Activated CD4-positive, alpha-beta T cell treated with anti-CD3 and anti-CD28 coated beads, Interleukin-2, amount 50 U/mL, for 24 hours (primary cell): ENCODE measurements around the gene RAP1B.

Source experiments
- DNase-seq, 2 donors: peaks; one replicate each; pipeline ENCODE4 v3.0.0-alpha.2; 2020; ENCODE audit warnings: low read depth in 1 of 2, low spot score in 1 of 2

Gene RAP1B

DNA sequence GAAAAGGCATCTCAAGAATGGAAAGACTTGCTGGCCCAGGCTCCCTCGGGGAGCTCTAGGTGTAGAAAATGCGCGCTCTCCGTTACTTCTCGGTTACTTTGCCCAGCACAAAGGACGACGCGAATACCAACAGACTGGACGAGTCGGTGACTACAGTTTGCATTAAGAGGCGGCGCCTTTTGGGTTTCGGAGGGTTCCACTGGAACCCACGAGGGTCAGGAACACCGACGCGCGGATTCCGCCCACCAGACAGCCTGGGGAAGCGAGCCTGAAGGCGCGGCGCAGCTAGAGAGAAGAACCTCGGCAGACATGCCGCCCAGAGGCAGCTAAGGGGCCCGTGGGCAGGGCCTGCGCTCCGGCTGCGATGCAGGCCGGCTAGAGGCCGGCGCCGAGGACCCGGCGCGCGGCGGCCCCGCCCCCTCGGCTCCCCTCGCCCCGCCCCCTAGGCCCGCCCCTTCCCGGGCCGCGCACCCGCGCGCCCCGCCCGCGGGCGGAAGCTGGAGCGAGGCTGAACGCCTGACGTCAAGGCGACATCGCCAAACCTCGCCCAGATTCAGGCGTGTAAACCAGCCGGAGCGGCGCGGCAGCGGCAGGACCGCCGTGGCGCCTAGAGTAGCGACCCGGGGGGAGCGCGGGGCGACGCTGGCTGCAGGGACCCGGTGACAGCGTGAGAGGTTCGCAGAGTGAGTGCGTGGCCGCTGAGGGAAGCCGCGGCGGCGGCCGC is at the start of gene RAP1B:
TSS of gene RAP1B (plus strand) at position 530 of the 724 bp plus-strand sequence. CDS start 37,826 bp downstream, outside the sequence.
- DNase-seq = peak; percentile 82 to 84

DNA sequence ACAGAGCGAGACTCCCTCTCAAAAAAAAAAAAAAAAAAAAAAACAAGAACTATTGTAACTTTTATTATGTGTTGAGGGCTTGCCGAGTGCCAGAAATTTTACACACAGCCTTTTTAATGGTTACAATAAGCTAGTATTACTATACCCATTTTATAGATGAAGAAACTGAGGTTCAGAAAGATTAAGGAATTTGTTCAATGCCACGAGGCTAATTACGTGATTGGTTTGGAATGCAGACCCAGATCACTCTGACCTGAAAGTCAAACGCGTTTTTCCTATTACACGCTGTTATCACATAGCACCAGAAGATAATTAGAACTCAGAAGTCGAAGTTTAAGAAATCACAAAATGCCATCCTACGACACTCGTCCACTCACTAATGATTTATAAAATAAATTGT is 48.9 kb upstream of the RAP1B start:
- DNase-seq = no peak

DNA sequence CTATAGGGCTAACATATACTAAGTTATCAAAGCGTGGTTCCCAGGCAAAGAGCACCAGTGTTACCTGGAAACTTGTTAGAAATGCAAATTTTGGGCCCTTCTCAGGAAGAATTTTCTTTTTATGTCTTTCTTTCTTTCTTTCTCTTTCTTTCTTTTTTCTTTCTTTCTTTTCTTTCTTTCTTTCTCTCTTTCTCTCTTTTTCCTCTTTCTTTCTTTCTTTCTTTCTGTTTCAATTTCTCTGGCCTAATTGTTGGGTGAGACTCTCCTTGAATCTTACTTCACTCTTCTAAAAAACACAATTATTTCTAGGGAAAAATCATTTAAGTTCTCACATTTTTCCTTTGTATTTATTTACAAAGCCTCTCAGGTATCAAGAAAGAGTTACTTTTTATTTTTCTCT is 46.5 kb upstream of the RAP1B start:
- no peak for DNase-seq

DNA sequence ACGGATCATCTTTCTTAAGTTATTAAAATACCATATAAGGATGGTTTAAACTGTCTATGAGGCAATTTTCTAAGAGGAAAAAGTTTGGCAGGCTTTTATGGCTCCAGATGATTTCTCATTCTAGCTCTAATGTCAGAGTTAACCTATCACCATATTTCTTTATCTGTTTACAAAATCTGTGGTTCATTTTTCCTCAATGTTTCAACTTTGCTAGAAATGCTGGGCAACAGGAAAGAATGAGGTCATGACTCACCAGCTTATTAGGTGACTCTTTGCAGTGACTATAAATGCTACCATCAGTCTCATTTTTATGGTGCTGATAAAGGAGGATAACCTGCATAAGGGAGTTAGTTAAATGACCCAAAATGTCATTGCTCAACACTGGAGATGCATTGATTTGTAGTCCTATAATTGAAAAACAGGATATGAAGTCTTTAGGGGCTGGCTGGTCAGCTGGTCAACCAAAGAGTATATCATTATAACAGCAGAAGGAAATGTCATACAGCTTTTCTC is 45.3 kb upstream of the RAP1B start:
- no peak for DNase-seq

DNA sequence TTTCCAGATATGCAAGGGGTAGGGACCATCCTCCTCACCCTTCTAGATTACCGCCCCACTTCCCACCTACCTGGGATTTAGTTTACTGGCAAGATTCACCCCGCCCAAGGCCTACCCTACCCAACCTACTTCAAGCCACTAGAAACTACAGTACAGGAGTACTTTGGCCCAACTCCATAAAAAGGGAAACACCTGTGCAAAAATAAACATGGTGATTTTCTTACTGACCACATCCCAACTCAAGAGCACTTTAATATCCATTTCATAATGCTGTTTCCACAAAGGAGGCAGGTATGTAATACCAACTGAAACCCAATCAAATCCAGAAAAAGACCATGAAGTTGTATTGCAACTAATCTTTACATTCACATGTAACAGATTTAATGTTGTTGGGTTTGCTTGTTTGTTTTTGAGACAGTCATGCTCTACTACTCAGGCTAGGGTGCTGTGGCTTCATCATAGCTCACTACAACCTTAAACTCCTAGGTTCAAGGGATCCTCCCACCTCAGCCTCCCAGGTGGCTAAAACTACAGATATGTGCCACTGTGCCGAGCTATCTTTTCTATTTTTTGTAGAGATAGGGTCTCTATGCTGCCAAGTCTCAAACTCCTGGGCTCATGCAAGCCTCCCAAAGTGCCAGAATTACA is 41.7 kb upstream of the RAP1B start:
- DNase-seq = no peak

DNA sequence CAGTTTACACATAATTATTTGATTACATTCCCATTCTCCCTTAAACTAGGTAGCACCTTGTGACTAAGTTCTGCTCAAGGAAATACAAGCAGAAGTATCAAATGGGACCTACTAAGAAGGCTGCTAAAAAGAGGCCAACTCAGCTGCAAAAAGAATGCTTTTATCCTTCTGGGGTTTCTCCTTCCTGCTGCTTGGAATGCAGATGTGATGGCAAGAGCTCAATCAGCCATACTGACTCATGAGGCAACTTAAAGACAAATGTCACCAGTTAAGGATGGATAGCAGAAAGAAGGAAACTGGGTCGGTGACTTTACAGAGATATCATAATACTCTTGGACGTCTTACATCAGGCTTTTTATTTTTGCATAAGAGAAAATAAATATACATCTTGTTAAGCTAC is 38.0 kb upstream of the RAP1B start:
- no peak for DNase-seq

DNA sequence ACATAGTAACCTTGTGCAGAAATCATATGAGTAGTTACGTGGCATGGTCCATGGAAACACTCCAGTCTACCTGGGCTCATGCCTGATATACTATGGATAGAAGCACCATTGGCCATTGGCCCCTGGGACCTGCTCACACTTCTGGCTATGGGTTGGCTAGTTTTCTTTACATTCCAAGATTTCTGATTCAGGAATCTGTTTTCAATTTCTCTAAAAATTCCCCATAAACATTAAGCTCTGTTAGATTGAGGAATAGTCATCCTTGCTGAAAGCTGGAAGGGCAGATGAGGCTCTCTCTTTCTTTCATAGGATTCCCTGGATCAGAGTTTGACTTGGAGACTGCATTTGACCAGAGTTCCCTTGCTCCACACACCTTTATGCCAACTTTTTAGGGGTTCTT is 37.3 kb upstream of the RAP1B start:
- no peak for DNase-seq

DNA sequence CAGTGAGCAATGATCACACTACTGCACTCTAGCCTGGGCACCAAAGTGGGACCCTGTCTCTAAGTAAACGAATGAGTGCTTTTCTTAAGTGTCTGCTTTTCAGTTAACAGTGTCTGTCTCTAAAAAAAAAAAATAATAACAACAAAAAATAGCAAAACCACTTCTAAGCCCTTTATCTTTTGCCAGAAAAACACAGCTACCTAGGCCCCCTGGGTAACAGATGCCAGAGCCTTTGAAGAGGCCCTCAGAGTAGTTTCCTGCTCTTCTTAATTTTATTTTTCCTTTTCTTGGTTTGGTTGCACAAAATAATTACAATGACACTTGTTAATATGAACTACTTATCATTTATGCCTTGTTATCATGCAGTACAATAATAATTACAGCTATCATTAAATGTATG is 32.8 kb upstream of the RAP1B start:
- no peak for DNase-seq

DNA sequence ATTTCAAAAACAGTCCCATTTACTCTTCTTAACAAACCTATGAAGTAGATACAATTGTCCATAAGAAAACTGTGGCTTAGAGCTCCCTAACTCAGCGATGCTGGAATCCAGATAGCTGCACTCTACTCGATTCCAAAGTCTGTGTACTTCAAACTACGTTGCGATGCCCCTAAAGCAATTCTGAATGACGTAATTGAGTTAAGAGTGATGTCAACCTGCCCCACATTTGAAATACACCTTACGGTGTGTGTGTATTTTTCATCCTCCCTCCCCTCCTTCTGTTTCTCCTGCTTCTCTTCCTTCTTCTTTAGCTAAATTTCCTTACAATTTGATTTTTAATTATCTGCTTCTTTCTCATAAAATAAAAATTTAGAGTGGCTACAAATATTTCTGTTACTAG is 31.9 kb upstream of the RAP1B start:
- DNase-seq = no peak

DNA sequence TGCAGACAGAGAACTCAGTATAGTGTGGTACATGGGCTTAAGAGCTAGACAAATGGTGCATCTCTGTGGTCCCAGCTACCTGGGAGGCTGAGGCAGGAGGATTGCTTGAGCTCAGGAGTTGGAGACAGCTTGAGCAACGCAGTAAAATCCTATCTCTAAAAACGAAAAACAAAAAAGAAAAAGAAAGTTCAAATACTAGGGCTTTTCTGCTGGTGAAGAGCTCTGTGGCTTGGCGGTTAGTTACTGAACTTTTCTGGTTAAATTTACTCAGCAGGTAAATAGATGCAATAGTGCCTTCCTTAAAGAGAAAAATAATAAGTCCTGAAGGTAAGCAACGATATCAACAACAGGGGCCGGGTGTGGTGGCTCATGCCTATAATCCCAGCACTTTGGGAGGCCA is 31.4 kb upstream of the RAP1B start:
- no peak for DNase-seq

DNA sequence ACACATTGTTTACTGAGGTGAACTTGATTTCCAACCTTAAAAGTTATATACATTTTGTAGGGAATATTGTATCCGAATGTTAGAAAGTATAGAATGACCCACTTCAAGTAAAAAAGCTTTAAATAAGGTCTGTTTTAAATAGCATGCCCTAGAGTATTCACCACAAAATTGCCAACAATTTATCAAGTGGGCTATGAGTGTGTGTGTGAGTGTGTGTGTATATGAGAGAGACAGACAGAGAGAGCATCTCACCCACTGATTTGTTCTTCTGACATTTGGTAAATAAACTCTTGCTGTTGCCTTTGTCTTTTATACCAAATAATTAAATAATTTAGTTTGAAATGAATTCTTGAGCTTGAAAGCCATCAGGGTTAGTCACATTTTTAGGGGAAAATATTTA is 29.8 kb upstream of the RAP1B start:
- no peak for DNase-seq

DNA sequence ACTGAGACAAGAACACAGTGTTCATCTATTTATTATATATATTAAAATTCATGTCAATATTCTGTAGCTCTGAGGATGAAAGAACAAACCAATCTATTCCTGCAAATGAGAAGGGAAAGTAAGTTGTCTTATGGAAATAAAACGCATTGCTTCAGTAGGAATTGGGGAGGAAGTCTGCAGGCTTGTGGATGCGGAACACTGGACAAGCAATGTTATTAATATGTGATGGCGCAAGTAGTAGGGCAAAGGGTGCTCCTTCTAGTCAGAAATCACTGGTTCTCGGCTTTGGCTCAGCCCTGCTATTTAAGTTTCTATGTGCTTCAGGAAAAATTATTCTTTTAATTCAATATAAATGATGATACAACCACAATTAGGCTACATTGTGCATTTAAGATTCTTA is 28.8 kb upstream of the RAP1B start:
- no peak for DNase-seq

DNA sequence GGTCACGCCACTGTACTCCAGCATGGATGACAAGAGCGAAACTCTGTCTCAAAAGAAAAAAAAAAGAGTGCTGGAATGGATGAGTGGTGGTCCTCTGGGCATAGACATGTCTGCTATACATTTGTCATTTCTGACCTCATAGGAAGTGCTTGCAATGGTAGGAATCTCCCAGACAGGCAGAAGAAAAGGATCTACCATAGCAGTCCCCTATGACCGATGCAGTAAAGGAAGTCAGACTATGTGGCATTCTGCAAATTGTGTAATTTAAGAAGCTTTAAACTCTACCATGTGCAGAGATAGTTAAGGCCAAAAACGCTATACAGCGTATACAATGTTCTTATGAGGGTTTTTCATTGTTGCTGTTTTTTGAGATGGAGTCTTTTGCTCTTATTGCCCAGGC is 24.7 kb upstream of the RAP1B start:
- DNase-seq = no peak

DNA sequence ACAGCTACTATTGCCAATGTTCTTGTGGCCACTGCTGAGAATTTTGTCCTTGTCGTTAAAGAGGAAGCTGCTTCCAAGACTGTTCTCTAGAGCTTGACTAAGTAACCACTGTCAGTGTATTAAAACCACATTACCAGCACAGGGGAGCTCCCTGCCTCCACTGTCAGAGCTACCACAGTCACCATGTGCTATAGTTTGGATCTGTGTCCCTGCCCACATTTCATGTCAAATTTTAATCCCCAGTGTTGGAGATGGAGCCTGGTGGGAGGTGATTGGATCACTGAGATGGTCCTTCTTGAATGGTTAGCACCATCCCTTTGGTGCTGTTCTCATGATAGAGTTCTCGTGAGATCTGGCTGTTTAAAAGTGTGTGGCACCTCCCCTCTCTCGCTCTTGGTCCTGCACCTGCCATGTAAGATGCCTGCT is 23.2 kb upstream of the RAP1B start:
- DNase-seq = peak in 1 of 2 donors; percentile 17

DNA sequence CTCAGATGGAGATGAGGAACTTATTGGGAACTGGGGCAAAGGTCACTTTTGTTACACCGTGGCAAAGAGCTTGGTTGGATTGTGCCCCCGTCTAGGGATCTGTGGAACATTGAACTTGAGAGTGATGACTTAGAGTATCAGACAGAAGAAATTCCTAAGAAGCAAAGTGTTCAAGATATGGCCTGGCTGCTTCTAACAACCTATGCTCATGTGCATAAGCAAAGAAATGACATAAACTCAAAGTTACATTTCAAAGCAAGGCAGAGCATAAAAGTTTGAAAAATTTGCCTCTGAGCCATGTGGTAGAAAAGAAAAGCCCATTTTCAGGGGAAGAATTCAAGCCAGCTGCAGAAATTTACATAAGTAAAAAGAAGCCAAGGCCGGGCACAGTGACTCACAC is 21.5 kb upstream of the RAP1B start:
- no peak for DNase-seq

DNA sequence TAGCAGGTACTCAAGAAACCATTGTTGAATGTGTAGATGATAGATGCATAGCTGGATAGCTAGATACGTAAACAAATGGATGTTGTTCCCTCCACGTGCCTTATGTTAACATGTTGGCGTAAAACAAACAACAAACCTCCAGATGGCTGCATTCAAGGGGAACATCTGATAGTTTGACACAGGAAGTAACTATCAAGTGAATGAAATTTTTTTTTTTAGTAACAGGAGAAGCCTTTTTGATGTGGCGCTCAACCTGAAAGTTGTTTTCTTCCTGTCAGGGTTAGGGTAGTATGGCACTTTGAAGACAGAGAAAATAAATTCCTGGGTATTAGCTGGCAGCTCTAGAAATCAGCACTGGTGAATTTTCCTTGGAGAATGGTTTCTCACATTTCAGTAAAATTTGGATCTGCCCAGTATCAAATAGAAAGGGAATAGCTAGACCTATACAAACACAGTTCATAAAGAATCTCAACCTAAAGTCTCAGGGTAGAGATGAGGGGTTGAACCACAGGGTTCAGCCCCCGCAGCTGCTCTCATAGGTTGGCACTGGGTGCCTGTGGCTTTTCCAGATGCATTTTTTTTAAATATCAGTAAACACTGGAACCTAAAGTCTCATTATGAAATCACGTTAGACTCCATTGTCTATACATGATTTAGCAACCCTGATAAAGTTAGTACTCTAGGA is 18.8 kb upstream of the RAP1B start:
- DNase-seq = no peak

DNA sequence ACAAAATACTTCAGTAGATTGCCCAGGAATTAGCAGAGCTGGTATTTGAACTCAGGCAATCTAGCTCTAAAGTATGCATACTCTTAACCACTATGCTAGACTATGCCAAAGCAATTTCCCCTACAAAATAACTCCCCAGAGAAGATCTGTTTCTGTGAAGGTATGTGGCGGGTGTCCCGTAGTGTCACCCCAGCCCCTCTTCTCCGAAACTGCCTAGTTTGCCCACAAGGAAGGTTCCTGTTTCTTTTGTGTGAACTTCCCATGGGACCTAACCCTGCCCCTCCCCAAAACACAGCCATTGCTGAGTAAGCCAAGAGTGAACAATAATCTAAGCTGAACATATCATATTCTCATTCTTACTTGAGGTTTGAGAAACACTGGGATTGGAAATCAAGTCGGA is 15.5 kb upstream of the RAP1B start:
- no peak for DNase-seq

DNA sequence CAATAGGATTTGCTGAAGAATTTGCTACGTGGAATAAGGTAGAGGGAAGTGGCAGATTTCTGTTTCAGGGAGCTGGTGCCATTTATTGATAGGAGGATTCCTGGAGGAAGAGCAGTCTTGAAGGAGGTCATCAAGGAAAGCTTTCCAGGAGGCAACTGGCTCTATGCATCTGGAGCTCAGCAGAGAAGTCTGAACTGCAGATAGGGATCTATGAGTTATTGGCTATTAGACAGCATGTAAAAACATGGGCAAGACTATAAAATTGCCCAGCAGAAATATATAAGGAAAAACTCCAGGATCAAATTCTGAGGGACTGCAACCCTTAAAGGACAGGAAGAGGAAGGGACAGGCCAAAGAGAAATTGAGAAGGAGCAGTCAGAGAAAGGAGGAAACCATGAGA is 8.9 kb upstream of the RAP1B start:
- DNase-seq = no peak

DNA sequence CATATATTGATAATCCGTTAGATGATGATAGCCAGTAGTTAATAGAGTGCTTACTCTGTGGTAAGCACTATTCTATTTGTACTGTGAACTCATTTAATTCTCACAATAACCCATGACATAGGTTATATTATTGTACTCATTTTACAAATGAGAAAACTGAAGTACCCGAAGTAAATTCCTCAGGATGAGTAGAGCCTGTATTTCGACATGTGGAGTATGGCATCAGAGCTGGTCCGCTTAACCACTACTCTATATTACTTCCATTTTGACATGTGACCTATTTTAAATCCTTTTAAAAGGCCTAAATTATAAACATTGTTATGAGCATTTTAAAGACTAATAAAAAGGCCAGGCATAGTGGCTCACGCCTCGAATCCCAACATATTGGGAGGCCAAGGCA is 8.0 kb upstream of the RAP1B start:
- no peak for DNase-seq

DNA sequence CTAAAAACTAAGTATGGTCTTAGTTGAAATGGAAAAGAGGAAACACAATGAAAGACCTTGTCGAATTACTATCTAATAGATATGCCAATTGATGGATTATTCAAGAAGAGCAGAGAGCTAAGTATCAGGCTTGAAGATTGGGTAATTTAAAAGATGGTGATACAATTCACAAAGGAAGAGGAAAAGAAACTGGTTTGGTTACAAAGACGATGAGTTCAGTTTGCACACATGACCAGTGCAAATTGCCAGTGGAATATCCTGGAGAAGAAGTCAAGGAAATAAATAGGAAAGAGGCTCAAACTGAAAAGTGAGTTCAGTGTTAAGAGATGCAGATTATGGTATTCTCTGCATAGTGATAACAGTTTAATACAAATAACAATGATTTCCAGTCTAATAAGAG is 2.5 kb upstream of the RAP1B start:
- DNase-seq = no peak

DNA sequence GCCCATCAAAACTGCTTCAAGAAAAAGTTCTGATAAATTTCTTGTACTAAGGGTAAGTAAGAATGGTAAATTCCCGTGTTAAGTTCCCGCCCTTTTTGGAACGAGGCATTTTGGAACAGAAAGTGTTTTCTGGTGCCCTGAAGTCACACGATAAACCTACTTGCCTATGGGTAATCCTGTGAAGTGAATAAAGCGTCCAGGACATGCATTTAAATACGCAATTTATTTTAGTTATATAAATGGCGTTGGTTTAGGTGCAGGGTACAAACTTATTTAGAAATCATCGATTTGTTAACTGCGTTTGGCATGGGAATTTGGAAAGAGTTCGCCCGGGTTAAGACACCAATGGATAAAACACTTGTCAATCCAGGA is 715 bp upstream of the RAP1B start:
- DNase-seq = no peak

DNA sequence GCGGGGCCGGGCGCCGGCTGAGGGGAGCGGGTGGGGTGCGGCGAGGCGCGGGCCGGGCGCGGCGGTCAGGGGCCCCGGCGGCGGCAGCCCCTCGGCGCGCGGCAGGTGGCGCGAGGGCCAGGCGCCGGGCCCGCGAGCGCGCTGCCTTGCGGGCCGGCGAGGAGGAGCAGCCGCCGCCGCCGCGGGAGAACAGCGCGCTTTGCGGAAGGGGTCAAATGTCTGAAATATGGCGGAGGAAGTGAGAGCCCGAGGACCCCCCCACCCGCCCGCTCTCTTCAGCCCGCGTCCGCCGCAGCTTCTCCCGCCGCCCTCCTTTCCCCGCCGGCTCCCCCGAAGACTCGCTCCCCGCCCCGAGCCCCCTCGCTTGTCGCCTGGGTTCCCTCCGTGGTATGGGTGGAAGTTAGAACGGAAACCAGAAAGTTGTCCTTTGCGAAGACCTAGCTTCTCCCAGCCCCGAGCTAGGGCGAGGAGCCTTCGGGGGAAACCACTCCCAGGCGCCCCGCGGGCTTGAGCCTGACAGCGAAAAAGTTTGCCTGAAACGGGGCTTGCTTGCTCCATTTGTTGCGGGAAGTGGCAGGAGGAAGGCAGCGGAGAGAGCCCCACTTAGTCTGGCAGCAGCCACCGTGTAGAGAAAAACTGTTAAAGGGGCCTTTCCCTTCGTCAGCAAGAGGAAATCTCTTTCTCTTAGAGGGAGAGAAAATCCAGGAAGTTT is 551 bp downstream of the RAP1B start:
- DNase-seq = peak; percentile 13 to 33
